Endodermal cell (in vitro differentiated cells): ENCODE measurements around the gene VOPP1. TPM values are rescaled to one million over a fixed set of nuclear protein-coding genes. Genes with fewer than 3 reads are reported as not detected.

ENCODE experiments used
- DNase-seq: peaks from one replicate; pipeline ENCODE4 v3.0.0-alpha.2; 2017
- H3K27ac ChIP-seq: 2 replicates; pipeline ENCODE4 v1.5.1; 2013; ENCODE audit warnings: mild to moderate bottlenecking, low read depth, low read length, moderate library complexity
- H3K27me3 ChIP-seq: 2 replicates; pipeline ENCODE4 v1.6.1; 2013; ENCODE audit warnings: mild to moderate bottlenecking, low read length, moderate library complexity; ENCODE audit not compliant: insufficient read depth, control insufficient read depth, poor library complexity, severe bottlenecking
- H3K36me3 ChIP-seq: 2 replicates; pipeline ENCODE4 v1.7.0; 2013; ENCODE audit warnings: mild to moderate bottlenecking, low read length, moderate library complexity; ENCODE audit not compliant: control insufficient read depth, insufficient read depth
- H3K4me1 ChIP-seq: one replicate; pipeline ENCODE4 v1.7.0; 2013; ENCODE audit warnings: low read length; ENCODE audit not compliant: control insufficient read depth, insufficient read depth
- H3K4me3 ChIP-seq: 2 replicates; pipeline ENCODE4 v1.5.1; 2013; ENCODE audit warnings: mild to moderate bottlenecking, low read length, moderate library complexity
- H3K9ac ChIP-seq: 2 replicates; pipeline ENCODE4 v1.6.1; 2013; ENCODE audit warnings: mild to moderate bottlenecking, low read length, moderate library complexity; ENCODE audit not compliant: poor library complexity, severe bottlenecking; ENCODE audit errors: extremely low read depth
- H3K9me3 ChIP-seq: 2 replicates; pipeline ENCODE4 v1.6.1; 2013; ENCODE audit warnings: mild to moderate bottlenecking, low read length, moderate library complexity; ENCODE audit not compliant: control insufficient read depth
- H3K27ac Mint-ChIP-seq: 2 replicates; pipeline ENCODE4 v1.8.0; 2020; ENCODE audit warnings: mixed read lengths
- H3K27me3 Mint-ChIP-seq: 2 replicates; pipeline ENCODE4 v1.8.0; 2021; ENCODE audit warnings: mild to moderate bottlenecking, mixed read lengths; ENCODE audit not compliant: insufficient read depth
- H3K36me3 Mint-ChIP-seq: 2 replicates; pipeline ENCODE4 v1.8.0; 2020; ENCODE audit warnings: low read depth, mixed read lengths
- H3K4me1 Mint-ChIP-seq: 2 replicates; pipeline ENCODE4 v1.8.0; 2020; ENCODE audit warnings: mixed read lengths
- H3K4me3 Mint-ChIP-seq: 2 replicates; pipeline ENCODE4 v1.8.0; 2020; ENCODE audit warnings: mild to moderate bottlenecking, moderate library complexity, mixed read lengths
- H3K9me3 Mint-ChIP-seq: 2 replicates; pipeline ENCODE4 v1.8.0; 2020; ENCODE audit warnings: mild to moderate bottlenecking, mixed read lengths
- CTCF ChIP-seq: fragments of 200-600 bp; sonication (generic); conservative IDR thresholded peaks from 2 replicates; pipeline ENCODE4 v1.5.0; 2021; ENCODE audit warnings: antibody characterized with exemption, mild to moderate bottlenecking
- WGBS, 2 experiments: methylation state at CpG; one replicate each; pipeline versions ENCODE4 v1.1.5 to v1.1.7; 2013; ENCODE audit warnings: missing lambda C conversion rate in 2 of 2, mixed read lengths in 1 of 2; ENCODE audit not compliant: insufficient coverage in 1 of 2, insufficient read length in 1 of 2; 5-methylcytosine and 5-hydroxymethylcytosine counted together
- total RNA-seq, 2 donors: library from RNA; stranded (reverse); fragmentation: NEBNext Ultra II Directional in 1 of 2; extraction: Animal tissue kit (Norgen Biotek cat#: 25700) in 1 of 2; gene quantifications; 2 replicates in 1 of 2; 3 replicates in 1 of 2; pipeline ENCODE4 v1.2.1, GENCODE V29; 2021

Gene VOPP1
- total RNA-seq, 2 donors from 2014 or later: 48.8 to 53.6 TPM

DNA sequence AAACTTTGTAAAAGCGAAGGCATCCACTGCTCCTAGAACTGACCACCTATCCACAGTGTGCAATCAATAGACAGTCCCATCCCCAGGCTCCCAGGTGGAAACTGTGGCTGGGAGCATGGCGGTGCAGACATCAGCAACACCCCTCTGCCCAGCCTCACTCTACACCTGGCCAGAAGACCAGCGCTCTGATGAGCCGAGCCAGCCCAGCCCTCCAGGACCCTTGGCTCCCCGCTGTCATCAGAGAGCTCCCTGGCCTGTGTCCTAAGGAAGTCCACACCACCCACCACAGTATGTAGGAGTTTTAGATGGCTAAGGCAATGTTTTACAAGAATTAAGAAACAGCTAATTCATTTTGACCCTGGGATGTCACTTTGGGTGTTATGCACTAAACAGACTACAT is 81.0 kb downstream of the VOPP1 start:
- Mint-ChIP-seq H3K36me3 (peaks cover 23% of the 10 kb centered on the region), H3K4me1 (no peaks in the 10 kb centered on the region), H3K27ac (no peak overlapping the region), H3K27me3 (no peaks in the 10 kb centered on the region), H3K4me3 (no peak overlapping the region), H3K9me3 (no peaks in the 10 kb centered on the region)
- Histone ChIP-seq H3K27me3 (no peaks in the 10 kb centered on the region), H3K36me3 (peaks cover 17% of the 10 kb centered on the region), H3K9ac (no peak overlapping the region), H3K4me1 (no peaks in the 10 kb centered on the region), H3K4me3 (no peak overlapping the region), H3K9me3 (no peaks in the 10 kb centered on the region), H3K27ac (no peak overlapping the region)
- 77% methylated on average over 5 of the region's 5 CpGs; no CpG with 5 or more reads in 1 of the 2 experiments for WGBS, 2 experiments
- TF ChIP-seq CTCF: no peak
- no peak for DNase-seq

- H3K36me3 Mint-ChIP-seq: peaks cover 14% of the 10 kb centered on the region
- H3K27ac ChIP-seq: no peak overlapping the region
- no peak for DNase-seq
- no peak overlapping the region for H3K27ac Mint-ChIP-seq
- TF ChIP-seq CTCF: no peak
- H3K9ac ChIP-seq: no peak overlapping the region
- H3K4me3 Mint-ChIP-seq: no peak overlapping the region
- H3K27me3 ChIP-seq: no peaks in the 10 kb centered on the region
- peaks cover 17% of the 10 kb centered on the region for H3K36me3 ChIP-seq
- H3K27me3 Mint-ChIP-seq: no peaks in the 10 kb centered on the region
- no peaks in the 10 kb centered on the region for H3K4me1 ChIP-seq
- peaks cover 2% of the 10 kb centered on the region for H3K4me1 Mint-ChIP-seq
- WGBS, 2 experiments: 92 to 93% methylated on average over 5 of the region's 5 CpGs
- H3K4me3 ChIP-seq: no peak overlapping the region
- no peaks in the 10 kb centered on the region for H3K9me3 ChIP-seq
- H3K9me3 Mint-ChIP-seq: no peaks in the 10 kb centered on the region
Observed at GRCh38 chr7:55490099-55490498, 82.2 kb downstream of the VOPP1 start.

DNA sequence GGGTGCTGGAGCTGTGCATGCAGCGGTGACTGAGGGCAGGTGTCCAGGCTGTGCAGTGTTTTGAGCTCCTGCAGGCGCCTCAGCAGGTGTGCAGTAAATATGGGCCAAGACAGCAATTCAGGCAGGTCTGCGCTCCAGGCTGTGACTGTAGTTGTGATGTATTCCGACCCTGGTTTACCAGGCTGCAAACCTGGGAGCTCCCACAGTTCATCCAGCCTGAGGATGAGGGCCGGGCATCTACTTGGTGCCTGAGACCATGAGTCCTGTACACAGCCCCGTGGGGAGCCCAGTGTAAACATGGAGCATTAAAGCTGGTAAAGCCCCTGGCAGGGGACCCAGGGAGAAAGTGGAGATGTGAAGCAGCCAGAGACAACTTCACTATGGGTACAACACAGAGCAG is 82.8 kb downstream of the VOPP1 start:
- peaks cover 3% of the 10 kb centered on the region for H3K4me1 Mint-ChIP-seq
- Histone ChIP-seq H3K4me3 (no peak overlapping the region), H3K27me3 (no peaks in the 10 kb centered on the region), H3K4me1 (no peaks in the 10 kb centered on the region), H3K27ac (peak overlapping the region; percentile 79), H3K9me3 (no peaks in the 10 kb centered on the region), H3K36me3 (peaks cover 17% of the 10 kb centered on the region), H3K9ac (no peak overlapping the region)
- DNase-seq: no peak
- peaks cover 13% of the 10 kb centered on the region for H3K36me3 Mint-ChIP-seq
- no peak for TF ChIP-seq CTCF
- no peaks in the 10 kb centered on the region for H3K9me3 Mint-ChIP-seq
- H3K27ac Mint-ChIP-seq: no peak overlapping the region
- WGBS, 2 experiments: 94 to 100% methylated on average over 5 to 6 of the region's 6 CpGs
- H3K4me3 Mint-ChIP-seq: no peak overlapping the region
- H3K27me3 Mint-ChIP-seq: no peaks in the 10 kb centered on the region
